Mononuclear cell (primary cell): ENCODE measurements around the gene CBFB. TPM values are rescaled to one million over a fixed set of nuclear protein-coding genes. Genes with fewer than 3 reads are reported as not detected.
"Not testable (repeated sequence)": the region's sequence is repeated elsewhere in the genome, so short reads cannot be mapped to it uniquely, and the experiment has no call there.

Experiments used
- H3K27me3 ChIP-seq: 2 replicates; pipeline ENCODE4 v1.6.0; 2011; ENCODE audit warnings: low read length, control low read depth; ENCODE audit not compliant: insufficient read depth
- H3K4me1 ChIP-seq: 2 replicates; pipeline ENCODE4 v1.5.1; 2011; ENCODE audit warnings: mild to moderate bottlenecking, low read length, control low read depth; ENCODE audit not compliant: insufficient read depth
- H3K4me3 ChIP-seq: 2 replicates; pipeline ENCODE4 v1.5.1; 2011; ENCODE audit warnings: mild to moderate bottlenecking, low read length, moderate library complexity
- H3K9me3 ChIP-seq: 2 replicates; pipeline ENCODE4 v1.5.1; 2011; ENCODE audit warnings: low read depth, mild to moderate bottlenecking, control low read depth, low read length
- total RNA-seq: library from RNA; depleted of rRNA; stranded (reverse); fragments of >200 nt; gene quantifications from one replicate; pipeline ENCODE4 v1.2.3, GENCODE V29; 2012

The CBFB gene
- 80.5 TPM for total RNA-seq

GRCh38 chr16:67028696-67029253 is at the start of gene CBFB:
CBFB (plus strand) TSS chr16:67029149; CDS start chr16:67029408, 259 bp downstream.
- H3K4me1 ChIP-seq, result peaks cover 32% of the 10 kb centered on the region
- H3K27me3 ChIP-seq, result no peaks in the 10 kb centered on the region
- H3K9me3 ChIP-seq, result no peaks in the 10 kb centered on the region

GRCh38 chr16:66983033-66983432 is 45.9 kb upstream of the CBFB start:
- no peaks in the 10 kb centered on the region for H3K9me3 ChIP-seq
- H3K4me3 ChIP-seq, result no peak overlapping the region
- H3K27me3 ChIP-seq, result no peaks in the 10 kb centered on the region
- peaks cover 14% of the 10 kb centered on the region for H3K4me1 ChIP-seq

More at GRCh38 chr16:67028696-67029253, at the start of gene CBFB:
- H3K4me3 ChIP-seq, result peak within 1 kb of the TSS; percentile 88

- Histone ChIP-seq H3K9me3 (no peaks in the 10 kb centered on the region), H3K27me3 (no peaks in the 10 kb centered on the region), H3K4me3 (no peak overlapping the region), H3K4me1 (peaks cover 14% of the 10 kb centered on the region)
These were observed 44.0 kb upstream of the CBFB start for GRCh38 chr16:66984892-66985311.

- no peaks in the 10 kb centered on the region for H3K27me3 ChIP-seq
- no peak overlapping the region for H3K4me3 ChIP-seq
- no peaks in the 10 kb centered on the region for H3K9me3 ChIP-seq
- H3K4me1 ChIP-seq, result peaks cover 14% of the 10 kb centered on the region
These were observed 42.4 kb upstream of the CBFB start for GRCh38 chr16:66986559-66986958.

GRCh38 chr16:66988197-66988788 is 40.7 kb upstream of the CBFB start, which contains the start of gene CES4A:
CES4A (plus strand) TSS chr16:66988589; CDS start chr16:66988773, 184 bp downstream.
- Histone ChIP-seq H3K9me3 (no peaks in the 10 kb centered on the region), H3K27me3 (no peaks in the 10 kb centered on the region), H3K4me3 (no peak within 1 kb of the TSS), H3K4me1 (peaks cover 14% of the 10 kb centered on the region)

GRCh38 chr16:66991545-66992077 is 37.3 kb upstream of the CBFB start:
- H3K4me1 ChIP-seq, result no peaks in the 10 kb centered on the region
- no peaks in the 10 kb centered on the region for H3K9me3 ChIP-seq
- H3K4me3 ChIP-seq, result no peak overlapping the region
- no peaks in the 10 kb centered on the region for H3K27me3 ChIP-seq

- not testable (repeated sequence) for H3K4me3 ChIP-seq, H3K27me3 ChIP-seq, H3K4me1 ChIP-seq, H3K9me3 ChIP-seq
These were observed 35.4 kb upstream of the CBFB start for GRCh38 chr16:66993558-66993957.

- Histone ChIP-seq H3K4me1 (peaks cover 8% of the 10 kb centered on the region), H3K27me3 (no peaks in the 10 kb centered on the region), H3K4me3 (no peak overlapping the region), H3K9me3 (no peaks in the 10 kb centered on the region)
These were observed 32.5 kb upstream of the CBFB start for GRCh38 chr16:66996324-66996982.

GRCh38 chr16:66996983-66997358 is 32.0 kb upstream of the CBFB start:
- Histone ChIP-seq H3K4me1 (peaks cover 12% of the 10 kb centered on the region), H3K9me3 (no peaks in the 10 kb centered on the region), H3K4me3 (no peak overlapping the region)

GRCh38 chr16:67000384-67001351 is 28.3 kb upstream of the CBFB start:
- H3K4me1 ChIP-seq, result peaks cover 12% of the 10 kb centered on the region
- no peaks in the 10 kb centered on the region for H3K27me3 ChIP-seq
- peak overlapping the region; percentile 48 for H3K4me3 ChIP-seq
- H3K9me3 ChIP-seq, result no peaks in the 10 kb centered on the region

More at GRCh38 chr16:66996983-66997358, 32.0 kb upstream of the CBFB start:
- H3K27me3 ChIP-seq, result no peaks in the 10 kb centered on the region

- peaks cover 12% of the 10 kb centered on the region for H3K4me1 ChIP-seq
- H3K27me3 ChIP-seq, result no peaks in the 10 kb centered on the region
- H3K9me3 ChIP-seq, result no peaks in the 10 kb centered on the region
- H3K4me3 ChIP-seq, result no peak overlapping the region
These were observed 27.2 kb upstream of the CBFB start for GRCh38 chr16:67001726-67002125.

GRCh38 chr16:67006930-67007658 is 21.9 kb upstream of the CBFB start:
- no peaks in the 10 kb centered on the region for H3K27me3 ChIP-seq
- no peaks in the 10 kb centered on the region for H3K4me1 ChIP-seq
- no peak overlapping the region for H3K4me3 ChIP-seq
- H3K9me3 ChIP-seq, result no peaks in the 10 kb centered on the region

GRCh38 chr16:67009158-67009557 is 19.8 kb upstream of the CBFB start:
- Histone ChIP-seq H3K4me1 (peaks cover 11% of the 10 kb centered on the region), H3K27me3 (peaks cover 11% of the 10 kb centered on the region), H3K9me3 (no peaks in the 10 kb centered on the region), H3K4me3 (no peak overlapping the region)

- peaks cover 23% of the 10 kb centered on the region for H3K27me3 ChIP-seq
- no peak overlapping the region for H3K4me3 ChIP-seq
- H3K9me3 ChIP-seq, result no peaks in the 10 kb centered on the region
- H3K4me1 ChIP-seq, result peaks cover 16% of the 10 kb centered on the region
These were observed 17.7 kb upstream of the CBFB start for GRCh38 chr16:67011274-67011673.
